WTC11 (cell line): ENCODE measurements around the gene CEBPA. TPM values are rescaled to one million over a fixed set of nuclear protein-coding genes. Genes with fewer than 3 reads are reported as not detected.

Experiments
- ATAC-seq: fragments of 200-7000 bp; cut with Tn5 transposase; 2 replicates; pipeline ENCODE4 v1.10.0; 2021; ENCODE audit warnings: mild to moderate bottlenecking, moderate library complexity
- CTCF ChIA-PET: fragments of 300-600 bp; sonication (Branson Sonifier 250); formaldehyde crosslinking; loops from one replicate; lab custom pipeline; 2021; ENCODE audit warnings: antibody characterized with exemption; lab: Charles Lee
- POLR2A ChIA-PET: fragments of 350-600 bp; sonication (Branson Sonifier 250); formaldehyde crosslinking; loops from one replicate; lab custom pipeline; 2021; ENCODE audit warnings: antibody characterized with exemption; lab: Charles Lee
- DNase-seq: peaks from one replicate; pipeline ENCODE4 v3.0.0; 2021; ENCODE audit warnings: low spot score
- H3K27ac Mint-ChIP-seq: 2 replicates; pipeline ENCODE4 v1.8.0; 2021; ENCODE audit warnings: mixed read lengths
- H3K27me3 Mint-ChIP-seq: 2 replicates; pipeline ENCODE4 v1.8.0; 2021; ENCODE audit warnings: low read depth, mild to moderate bottlenecking, moderate library complexity, mixed read lengths
- H3K36me3 Mint-ChIP-seq: 2 replicates; pipeline ENCODE4 v1.8.0; 2021; ENCODE audit warnings: mixed read lengths
- H3K4me1 Mint-ChIP-seq: 2 replicates; pipeline ENCODE4 v1.8.0; 2022; ENCODE audit warnings: mixed read lengths
- H3K4me3 Mint-ChIP-seq: 2 replicates; pipeline ENCODE4 v1.8.0; 2021; ENCODE audit warnings: mild to moderate bottlenecking, moderate library complexity, mixed read lengths
- H3K9me3 Mint-ChIP-seq: 2 replicates; pipeline ENCODE4 v1.8.0; 2021; ENCODE audit warnings: mixed read lengths
- CREM ChIP-seq: sonication (generic); formaldehyde crosslinking; IDR thresholded peaks from 2 replicates; pipeline ENCODE4 v1.8.1; 2022; ENCODE audit warnings: mild to moderate bottlenecking, missing genetic modification reagents, moderate library complexity
- HMGA2 ChIP-seq: fragments of 250-450 bp; sonication (Bioruptor Pico); IDR thresholded peaks from 2 replicates; pipeline ENCODE4 v1.4.0; 2021; ENCODE audit warnings: mild to moderate bottlenecking, moderate library complexity
- IRF1 ChIP-seq: sonication (generic); formaldehyde crosslinking; IDR thresholded peaks from 2 replicates; pipeline ENCODE4 v1.8.0; 2023; ENCODE audit warnings: missing genetic modification reagents
- JUN ChIP-seq: sonication (generic); formaldehyde crosslinking; IDR thresholded peaks from 2 replicates; pipeline ENCODE4 v1.8.0; 2023; ENCODE audit warnings: mild to moderate bottlenecking, missing genetic modification reagents
- KAT7 ChIP-seq: sonication (generic); formaldehyde crosslinking; IDR thresholded peaks from 2 replicates; pipeline ENCODE4 v1.8.1; 2023; ENCODE audit warnings: missing genetic modification reagents, mild to moderate bottlenecking, borderline replicate concordance
- MYBL2 ChIP-seq: sonication (generic); formaldehyde crosslinking; IDR thresholded peaks from 2 replicates; pipeline ENCODE4 v1.8.1; 2023; ENCODE audit warnings: mild to moderate bottlenecking, moderate library complexity, missing genetic modification reagents
- NFE2L1 ChIP-seq: sonication (generic); formaldehyde crosslinking; IDR thresholded peaks from 2 replicates; pipeline ENCODE4 v1.8.1; 2023; ENCODE audit warnings: missing genetic modification reagents
- SOX15 ChIP-seq: fragments of 250-450 bp; sonication (Bioruptor Pico); IDR thresholded peaks from 2 replicates; pipeline ENCODE4 v1.9.0; 2021; ENCODE audit warnings: mild to moderate bottlenecking
- TCF7 ChIP-seq: sonication (generic); formaldehyde crosslinking; IDR thresholded peaks from 2 replicates; pipeline ENCODE4 v1.8.0; 2022; ENCODE audit warnings: mild to moderate bottlenecking, low read depth, missing genetic modification reagents, moderate library complexity
- TEAD4 ChIP-seq: sonication (generic); formaldehyde crosslinking; IDR thresholded peaks from 2 replicates; pipeline ENCODE4 v1.8.0; 2022; ENCODE audit warnings: mild to moderate bottlenecking, missing genetic modification reagents
- ZNF317 ChIP-seq: sonication (generic); formaldehyde crosslinking; IDR thresholded peaks from 2 replicates; pipeline ENCODE4 v1.8.1; 2023; ENCODE audit warnings: low read depth, mild to moderate bottlenecking, moderate library complexity, missing genetic modification reagents, borderline replicate concordance
- ZNF396 ChIP-seq: fragments of 250-450 bp; sonication (Bioruptor Pico); IDR thresholded peaks from 2 replicates; pipeline ENCODE4 v1.8.0; 2021; ENCODE audit warnings: mild to moderate bottlenecking, moderate library complexity, borderline replicate concordance
- ZNF423 ChIP-seq: fragments of 250-450 bp; sonication (Bioruptor Pico); IDR thresholded peaks from 2 replicates; pipeline ENCODE4 v2.1.2; 2022; ENCODE audit warnings: mild to moderate bottlenecking, moderate library complexity
- total RNA-seq: library from RNA; stranded (reverse); gene quantifications from 3 replicates; pipeline ENCODE4 v1.2.3, GENCODE V29; 2021
- TF ChIP-seq, protein P1 (sequence below): fragments of 250-450 bp; sonication (Bioruptor Pico); IDR thresholded peaks from 2 replicates; pipeline ENCODE4 v1.9.0; 2021; ENCODE audit warnings: mild to moderate bottlenecking
- TF ChIP-seq, protein P2 (sequence below): sonication (generic); formaldehyde crosslinking; IDR thresholded peaks from 2 replicates; pipeline ENCODE4 v1.8.1; 2023; ENCODE audit warnings: mild to moderate bottlenecking, missing genetic modification reagents
- TF ChIP-seq, protein P3 (sequence below): sonication (generic); formaldehyde crosslinking; IDR thresholded peaks from 2 replicates; pipeline ENCODE4 v1.8.1; 2022; ENCODE audit warnings: missing genetic modification reagents, borderline replicate concordance
- TF ChIP-seq, protein P4 (sequence below): sonication (generic); formaldehyde crosslinking; IDR thresholded peaks from 2 replicates; pipeline ENCODE4 v1.8.1; 2022; ENCODE audit warnings: low read depth, mild to moderate bottlenecking, moderate library complexity, missing genetic modification reagents, borderline replicate concordance
- TF ChIP-seq, protein P5 (sequence below): sonication (generic); formaldehyde crosslinking; IDR thresholded peaks from 2 replicates; pipeline ENCODE4 v1.8.0; 2022; ENCODE audit warnings: missing genetic modification reagents
- TF ChIP-seq, protein P6 (sequence below): sonication (generic); formaldehyde crosslinking; IDR thresholded peaks from 2 replicates; pipeline ENCODE4 v1.8.1; 2023; ENCODE audit warnings: mild to moderate bottlenecking, moderate library complexity, missing genetic modification reagents
- TF ChIP-seq, protein P7 (sequence below): fragments of 250-450 bp; sonication (Bioruptor Pico); IDR thresholded peaks from 2 replicates; pipeline ENCODE4 v1.8.0; 2021; ENCODE audit warnings: mild to moderate bottlenecking

Gene CEBPA
- total RNA-seq, 1 experiment from 2014 or later, result 5.6 TPM

DNA sequence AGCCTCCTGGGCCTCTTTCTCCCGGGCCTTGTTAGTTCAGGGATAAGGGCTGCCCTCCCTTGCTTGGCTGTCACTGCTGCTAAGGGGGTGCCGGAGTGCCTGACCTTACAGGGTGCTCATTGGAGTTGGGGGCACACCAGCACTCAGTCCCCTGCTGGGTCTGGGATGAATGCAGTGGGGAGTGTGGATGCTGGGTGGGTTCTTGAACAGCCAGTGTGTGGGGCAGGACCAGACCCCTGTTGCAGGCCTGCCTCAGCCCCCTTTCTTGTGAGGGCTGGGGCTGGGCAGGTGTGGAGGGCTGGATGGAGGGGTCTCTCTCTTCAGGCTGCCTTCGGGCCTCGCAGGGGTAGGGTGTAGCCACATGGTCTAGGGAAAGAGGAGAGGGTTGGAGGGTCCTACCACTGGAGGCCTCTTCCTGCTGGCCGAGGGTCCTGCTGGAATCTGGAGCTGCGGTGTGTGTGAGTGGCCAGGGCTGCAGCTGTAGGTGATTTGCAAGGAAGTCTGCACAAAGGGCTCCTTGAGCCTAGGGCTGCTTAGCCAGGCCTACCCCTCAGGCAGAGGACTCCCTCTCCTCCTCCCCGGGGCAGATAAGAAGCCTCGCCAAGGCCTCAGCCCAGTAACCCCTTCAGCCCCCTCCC lies 3.2 kb downstream of the CEBPA start (continued):
- TF ChIP-seq, protein P1, sequence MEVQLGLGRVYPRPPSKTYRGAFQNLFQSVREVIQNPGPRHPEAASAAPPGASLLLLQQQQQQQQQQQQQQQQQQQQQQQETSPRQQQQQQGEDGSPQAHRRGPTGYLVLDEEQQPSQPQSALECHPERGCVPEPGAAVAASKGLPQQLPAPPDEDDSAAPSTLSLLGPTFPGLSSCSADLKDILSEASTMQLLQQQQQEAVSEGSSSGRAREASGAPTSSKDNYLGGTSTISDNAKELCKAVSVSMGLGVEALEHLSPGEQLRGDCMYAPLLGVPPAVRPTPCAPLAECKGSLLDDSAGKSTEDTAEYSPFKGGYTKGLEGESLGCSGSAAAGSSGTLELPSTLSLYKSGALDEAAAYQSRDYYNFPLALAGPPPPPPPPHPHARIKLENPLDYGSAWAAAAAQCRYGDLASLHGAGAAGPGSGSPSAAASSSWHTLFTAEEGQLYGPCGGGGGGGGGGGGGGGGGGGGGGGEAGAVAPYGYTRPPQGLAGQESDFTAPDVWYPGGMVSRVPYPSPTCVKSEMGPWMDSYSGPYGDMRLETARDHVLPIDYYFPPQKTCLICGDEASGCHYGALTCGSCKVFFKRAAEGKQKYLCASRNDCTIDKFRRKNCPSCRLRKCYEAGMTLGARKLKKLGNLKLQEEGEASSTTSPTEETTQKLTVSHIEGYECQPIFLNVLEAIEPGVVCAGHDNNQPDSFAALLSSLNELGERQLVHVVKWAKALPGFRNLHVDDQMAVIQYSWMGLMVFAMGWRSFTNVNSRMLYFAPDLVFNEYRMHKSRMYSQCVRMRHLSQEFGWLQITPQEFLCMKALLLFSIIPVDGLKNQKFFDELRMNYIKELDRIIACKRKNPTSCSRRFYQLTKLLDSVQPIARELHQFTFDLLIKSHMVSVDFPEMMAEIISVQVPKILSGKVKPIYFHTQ (CRISPR knock-in tag), result no peak
- TF ChIP-seq, protein P2, sequence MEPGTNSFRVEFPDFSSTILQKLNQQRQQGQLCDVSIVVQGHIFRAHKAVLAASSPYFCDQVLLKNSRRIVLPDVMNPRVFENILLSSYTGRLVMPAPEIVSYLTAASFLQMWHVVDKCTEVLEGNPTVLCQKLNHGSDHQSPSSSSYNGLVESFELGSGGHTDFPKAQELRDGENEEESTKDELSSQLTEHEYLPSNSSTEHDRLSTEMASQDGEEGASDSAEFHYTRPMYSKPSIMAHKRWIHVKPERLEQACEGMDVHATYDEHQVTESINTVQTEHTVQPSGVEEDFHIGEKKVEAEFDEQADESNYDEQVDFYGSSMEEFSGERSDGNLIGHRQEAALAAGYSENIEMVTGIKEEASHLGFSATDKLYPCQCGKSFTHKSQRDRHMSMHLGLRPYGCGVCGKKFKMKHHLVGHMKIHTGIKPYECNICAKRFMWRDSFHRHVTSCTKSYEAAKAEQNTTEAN (CRISPR knock-in tag), result no peak
- TF ChIP-seq, protein P3, sequence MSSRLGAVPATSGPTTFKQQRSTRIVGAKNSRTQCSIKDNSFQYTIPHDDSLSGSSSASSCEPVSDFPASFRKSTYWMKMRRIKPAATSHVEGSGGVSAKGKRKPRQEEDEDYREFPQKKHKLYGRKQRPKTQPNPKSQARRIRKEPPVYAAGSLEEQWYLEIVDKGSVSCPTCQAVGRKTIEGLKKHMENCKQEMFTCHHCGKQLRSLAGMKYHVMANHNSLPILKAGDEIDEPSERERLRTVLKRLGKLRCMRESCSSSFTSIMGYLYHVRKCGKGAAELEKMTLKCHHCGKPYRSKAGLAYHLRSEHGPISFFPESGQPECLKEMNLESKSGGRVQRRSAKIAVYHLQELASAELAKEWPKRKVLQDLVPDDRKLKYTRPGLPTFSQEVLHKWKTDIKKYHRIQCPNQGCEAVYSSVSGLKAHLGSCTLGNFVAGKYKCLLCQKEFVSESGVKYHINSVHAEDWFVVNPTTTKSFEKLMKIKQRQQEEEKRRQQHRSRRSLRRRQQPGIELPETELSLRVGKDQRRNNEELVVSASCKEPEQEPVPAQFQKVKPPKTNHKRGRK, result no peak
- no peak for TF ChIP-seq NFE2L1
- no peak for TF ChIP-seq IRF1 (CRISPR knock-in tag)
- no peak for TF ChIP-seq CREM
- TF ChIP-seq, protein P4, sequence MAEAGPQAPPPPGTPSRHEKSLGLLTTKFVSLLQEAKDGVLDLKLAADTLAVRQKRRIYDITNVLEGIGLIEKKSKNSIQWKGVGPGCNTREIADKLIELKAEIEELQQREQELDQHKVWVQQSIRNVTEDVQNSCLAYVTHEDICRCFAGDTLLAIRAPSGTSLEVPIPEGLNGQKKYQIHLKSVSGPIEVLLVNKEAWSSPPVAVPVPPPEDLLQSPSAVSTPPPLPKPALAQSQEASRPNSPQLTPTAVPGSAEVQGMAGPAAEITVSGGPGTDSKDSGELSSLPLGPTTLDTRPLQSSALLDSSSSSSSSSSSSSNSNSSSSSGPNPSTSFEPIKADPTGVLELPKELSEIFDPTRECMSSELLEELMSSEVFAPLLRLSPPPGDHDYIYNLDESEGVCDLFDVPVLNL (CRISPR knock-in tag), result no peak
- TF ChIP-seq, protein P5, sequence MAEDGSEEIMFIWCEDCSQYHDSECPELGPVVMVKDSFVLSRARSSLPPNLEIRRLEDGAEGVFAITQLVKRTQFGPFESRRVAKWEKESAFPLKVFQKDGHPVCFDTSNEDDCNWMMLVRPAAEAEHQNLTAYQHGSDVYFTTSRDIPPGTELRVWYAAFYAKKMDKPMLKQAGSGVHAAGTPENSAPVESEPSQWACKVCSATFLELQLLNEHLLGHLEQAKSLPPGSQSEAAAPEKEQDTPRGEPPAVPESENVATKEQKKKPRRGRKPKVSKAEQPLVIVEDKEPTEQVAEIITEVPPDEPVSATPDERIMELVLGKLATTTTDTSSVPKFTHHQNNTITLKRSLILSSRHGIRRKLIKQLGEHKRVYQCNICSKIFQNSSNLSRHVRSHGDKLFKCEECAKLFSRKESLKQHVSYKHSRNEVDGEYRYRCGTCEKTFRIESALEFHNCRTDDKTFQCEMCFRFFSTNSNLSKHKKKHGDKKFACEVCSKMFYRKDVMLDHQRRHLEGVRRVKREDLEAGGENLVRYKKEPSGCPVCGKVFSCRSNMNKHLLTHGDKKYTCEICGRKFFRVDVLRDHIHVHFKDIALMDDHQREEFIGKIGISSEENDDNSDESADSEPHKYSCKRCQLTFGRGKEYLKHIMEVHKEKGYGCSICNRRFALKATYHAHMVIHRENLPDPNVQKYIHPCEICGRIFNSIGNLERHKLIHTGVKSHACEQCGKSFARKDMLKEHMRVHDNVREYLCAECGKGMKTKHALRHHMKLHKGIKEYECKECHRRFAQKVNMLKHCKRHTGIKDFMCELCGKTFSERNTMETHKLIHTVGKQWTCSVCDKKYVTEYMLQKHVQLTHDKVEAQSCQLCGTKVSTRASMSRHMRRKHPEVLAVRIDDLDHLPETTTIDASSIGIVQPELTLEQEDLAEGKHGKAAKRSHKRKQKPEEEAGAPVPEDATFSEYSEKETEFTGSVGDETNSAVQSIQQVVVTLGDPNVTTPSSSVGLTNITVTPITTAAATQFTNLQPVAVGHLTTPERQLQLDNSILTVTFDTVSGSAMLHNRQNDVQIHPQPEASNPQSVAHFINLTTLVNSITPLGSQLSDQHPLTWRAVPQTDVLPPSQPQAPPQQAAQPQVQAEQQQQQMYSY (CRISPR knock-in tag), result no peak
- TF ChIP-seq ZNF423 (CRISPR knock-in tag), result no peak
- TF ChIP-seq KAT7 (CRISPR knock-in tag), result no peak

DNA sequence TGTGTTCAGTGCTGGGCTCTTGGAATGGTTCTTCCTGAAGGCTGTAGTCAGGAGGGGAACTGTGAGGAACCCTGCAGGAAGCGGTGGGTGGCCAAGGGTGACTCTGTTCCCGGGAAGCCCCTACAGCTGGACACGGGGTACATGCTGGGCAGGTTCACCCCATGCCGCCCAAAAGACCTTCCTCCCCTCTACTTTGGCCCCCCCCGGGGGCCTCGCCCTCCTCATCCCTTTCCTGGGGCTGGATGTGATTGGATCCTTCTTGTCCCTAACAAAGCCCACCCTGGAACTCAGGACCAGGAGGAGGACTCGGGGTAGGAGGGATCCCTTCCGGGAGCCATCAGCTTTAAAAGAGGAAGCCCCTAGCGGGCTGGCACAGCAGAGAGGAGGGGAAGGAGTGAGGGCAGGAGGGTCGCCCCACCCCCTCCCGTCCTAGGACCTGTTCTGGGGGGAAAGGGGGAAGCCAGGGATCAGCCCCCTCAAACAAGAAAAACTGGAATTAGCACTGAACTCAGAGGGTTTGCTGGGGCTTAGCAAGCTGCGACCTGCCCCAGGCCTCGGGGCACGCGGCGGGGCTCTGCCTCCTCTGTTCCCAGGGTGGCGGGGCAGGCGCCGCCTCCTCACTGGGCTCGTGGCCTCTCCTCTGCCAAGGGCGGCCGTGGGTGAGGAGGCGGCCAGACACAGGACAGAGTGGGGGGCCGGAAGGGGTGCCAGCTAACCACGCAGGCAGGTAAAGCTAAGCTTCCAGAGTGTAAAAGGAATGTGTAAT lies 4.0 kb downstream of the CEBPA start:
- H3K27me3 Mint-ChIP-seq, result peaks cover 25% of the 10 kb centered on the region
- TF ChIP-seq, protein P6, sequence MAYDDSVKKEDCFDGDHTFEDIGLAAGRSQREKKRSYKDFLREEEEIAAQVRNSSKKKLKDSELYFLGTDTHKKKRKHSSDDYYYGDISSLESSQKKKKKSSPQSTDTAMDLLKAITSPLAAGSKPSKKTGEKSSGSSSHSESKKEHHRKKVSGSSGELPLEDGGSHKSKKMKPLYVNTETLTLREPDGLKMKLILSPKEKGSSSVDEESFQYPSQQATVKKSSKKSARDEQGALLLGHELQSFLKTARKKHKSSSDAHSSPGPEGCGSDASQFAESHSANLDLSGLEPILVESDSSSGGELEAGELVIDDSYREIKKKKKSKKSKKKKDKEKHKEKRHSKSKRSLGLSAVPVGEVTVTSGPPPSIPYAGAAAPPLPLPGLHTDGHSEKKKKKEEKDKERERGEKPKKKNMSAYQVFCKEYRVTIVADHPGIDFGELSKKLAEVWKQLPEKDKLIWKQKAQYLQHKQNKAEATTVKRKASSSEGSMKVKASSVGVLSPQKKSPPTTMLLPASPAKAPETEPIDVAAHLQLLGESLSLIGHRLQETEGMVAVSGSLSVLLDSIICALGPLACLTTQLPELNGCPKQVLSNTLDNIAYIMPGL (CRISPR knock-in tag), result no peak
- TF ChIP-seq HMGA2 (CRISPR knock-in tag) (no peak), MYBL2 (no peak), JUN (CRISPR knock-in tag) (no peak), TEAD4 (no peak), ZNF317 (CRISPR knock-in tag) (no peak), SOX15 (CRISPR knock-in tag) (no peak), TCF7 (CRISPR knock-in tag) (no peak), ZNF396 (CRISPR knock-in tag) (no peak)
- TF ChIP-seq, protein P7, sequence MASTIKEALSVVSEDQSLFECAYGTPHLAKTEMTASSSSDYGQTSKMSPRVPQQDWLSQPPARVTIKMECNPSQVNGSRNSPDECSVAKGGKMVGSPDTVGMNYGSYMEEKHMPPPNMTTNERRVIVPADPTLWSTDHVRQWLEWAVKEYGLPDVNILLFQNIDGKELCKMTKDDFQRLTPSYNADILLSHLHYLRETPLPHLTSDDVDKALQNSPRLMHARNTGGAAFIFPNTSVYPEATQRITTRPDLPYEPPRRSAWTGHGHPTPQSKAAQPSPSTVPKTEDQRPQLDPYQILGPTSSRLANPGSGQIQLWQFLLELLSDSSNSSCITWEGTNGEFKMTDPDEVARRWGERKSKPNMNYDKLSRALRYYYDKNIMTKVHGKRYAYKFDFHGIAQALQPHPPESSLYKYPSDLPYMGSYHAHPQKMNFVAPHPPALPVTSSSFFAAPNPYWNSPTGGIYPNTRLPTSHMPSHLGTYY (CRISPR knock-in tag), result no peak

More for the DNA sequence above, 4.0 kb downstream of the CEBPA start:
- no peak overlapping the region for H3K4me3 Mint-ChIP-seq
- H3K9me3 Mint-ChIP-seq, result no peaks in the 10 kb centered on the region
- POLR2A ChIA-PET, result interaction anchor here (0.6 kb wide), 1 partner anchor 26 kb away, joined by 5 read pairs; no protein-coding TSS in a partner anchor
- no peak overlapping the region for H3K27ac Mint-ChIP-seq
- CTCF ChIA-PET, result interaction anchor here (0.5 to 2.4 kb wide), 7 partner anchors 13 to 480 kb away, joined by 3 to 7 read pairs (median 4); no protein-coding TSS in a partner anchor
- DNase-seq (no peak), ATAC-seq (no peak)
- no peaks in the 10 kb centered on the region for H3K36me3 Mint-ChIP-seq
- peaks cover 13% of the 10 kb centered on the region for H3K4me1 Mint-ChIP-seq
